GM18861 (cell line): ENCODE results near the gene SLC1A2.

Experiments used
- ATAC-seq: cut with Tn5 transposase; IDR thresholded peaks from one replicate; pipeline ENCODE4 v1.9.1; 2021; ENCODE audit not compliant: unreplicated experiment

SLC1A2 gene

DNA sequence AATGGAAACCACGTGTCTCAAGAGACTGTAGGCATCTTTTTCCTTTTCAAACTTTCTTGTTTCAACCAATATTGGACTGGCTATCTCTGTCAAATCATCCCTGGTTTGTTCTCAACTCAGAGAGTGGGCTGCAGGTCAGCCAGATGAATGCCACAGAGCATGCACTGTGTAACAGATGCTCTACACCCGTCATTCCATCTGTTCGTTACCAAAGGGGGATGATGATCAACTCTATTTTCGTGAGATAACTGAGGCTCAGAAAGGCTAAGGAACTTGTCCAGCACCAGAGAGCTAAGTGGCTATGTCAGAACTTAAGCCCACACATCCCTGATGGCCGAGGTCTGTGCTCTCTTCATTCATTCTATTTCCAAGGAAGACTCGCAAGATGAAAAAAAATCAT lies 42.1 kb downstream of the SLC1A2 start:
- ATAC-seq: no peak

DNA sequence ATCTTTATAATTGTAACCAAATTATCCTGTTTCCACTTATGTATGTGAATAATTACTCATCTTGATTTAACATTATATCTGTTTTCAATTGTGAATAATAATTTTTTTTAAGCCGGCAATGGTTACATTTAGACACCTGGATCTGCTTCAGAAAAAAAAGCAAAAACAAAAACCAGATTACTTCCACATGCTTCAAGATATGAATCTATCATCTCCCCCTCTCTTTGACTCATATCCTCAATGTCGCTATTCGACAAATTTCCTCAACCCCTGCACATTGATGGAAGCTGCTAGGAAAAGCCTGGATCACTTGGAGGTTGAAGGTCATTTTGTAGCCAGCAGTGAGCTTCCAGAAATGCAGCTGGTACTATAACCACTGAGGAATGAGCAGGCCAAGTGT lies 42.7 kb downstream of the SLC1A2 start:
- ATAC-seq: no peak

DNA sequence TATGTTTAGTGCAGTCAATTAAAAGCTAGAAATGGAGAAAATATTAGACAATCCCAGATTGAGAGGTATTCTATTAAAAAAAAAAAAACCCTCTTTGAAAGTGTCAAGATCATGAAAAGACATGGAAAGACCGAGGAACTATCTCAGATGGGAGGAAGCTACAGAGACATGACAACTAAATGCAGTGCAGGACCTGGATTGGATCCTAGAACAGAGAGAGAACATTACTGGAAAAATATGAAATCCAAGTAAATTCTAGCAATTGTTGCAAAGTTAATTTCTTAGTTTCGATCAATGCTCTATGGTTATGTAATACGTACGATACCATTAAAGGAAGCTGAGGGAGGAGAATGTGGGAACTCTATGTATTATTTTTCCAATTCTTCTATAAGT lies 43.2 kb downstream of the SLC1A2 start:
- no peak for ATAC-seq

DNA sequence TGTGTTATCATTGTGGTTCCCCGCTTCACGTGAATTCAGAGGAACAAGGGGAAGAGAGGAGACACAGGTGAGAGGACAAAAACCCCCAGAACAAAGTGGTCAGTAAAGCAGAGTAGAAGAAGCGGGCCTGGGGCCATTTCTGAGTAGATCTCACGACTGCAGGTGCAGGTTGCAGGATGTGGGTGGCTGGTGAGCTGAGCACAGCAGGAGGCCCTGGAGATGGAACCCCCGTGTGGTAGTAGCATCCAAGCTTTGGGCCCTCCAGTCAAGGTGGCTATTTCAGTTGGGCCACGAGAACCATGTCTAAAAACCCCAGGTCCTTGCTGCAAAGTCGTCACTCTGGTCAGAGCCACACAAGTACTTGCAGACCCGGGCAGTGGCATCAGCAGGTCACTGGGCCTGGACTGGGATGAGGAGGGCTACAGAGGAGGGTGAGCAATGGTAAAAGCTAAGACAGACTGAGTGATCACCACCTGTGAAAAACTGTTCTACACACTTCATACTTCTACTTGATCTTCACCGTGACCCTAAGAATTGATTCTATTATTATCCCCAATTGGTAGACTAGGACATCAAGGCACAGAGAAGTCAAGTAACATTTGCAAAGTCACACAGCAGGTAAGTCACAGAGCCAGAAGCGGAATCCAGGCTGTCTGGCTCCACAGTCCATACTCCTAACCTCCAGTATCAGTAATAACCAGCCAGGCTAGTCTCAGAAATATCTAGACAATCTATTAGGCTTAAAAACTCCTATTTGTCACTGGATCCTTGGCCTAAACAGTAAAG lies 43.8 kb downstream of the SLC1A2 start:
- ATAC-seq: no peak

DNA sequence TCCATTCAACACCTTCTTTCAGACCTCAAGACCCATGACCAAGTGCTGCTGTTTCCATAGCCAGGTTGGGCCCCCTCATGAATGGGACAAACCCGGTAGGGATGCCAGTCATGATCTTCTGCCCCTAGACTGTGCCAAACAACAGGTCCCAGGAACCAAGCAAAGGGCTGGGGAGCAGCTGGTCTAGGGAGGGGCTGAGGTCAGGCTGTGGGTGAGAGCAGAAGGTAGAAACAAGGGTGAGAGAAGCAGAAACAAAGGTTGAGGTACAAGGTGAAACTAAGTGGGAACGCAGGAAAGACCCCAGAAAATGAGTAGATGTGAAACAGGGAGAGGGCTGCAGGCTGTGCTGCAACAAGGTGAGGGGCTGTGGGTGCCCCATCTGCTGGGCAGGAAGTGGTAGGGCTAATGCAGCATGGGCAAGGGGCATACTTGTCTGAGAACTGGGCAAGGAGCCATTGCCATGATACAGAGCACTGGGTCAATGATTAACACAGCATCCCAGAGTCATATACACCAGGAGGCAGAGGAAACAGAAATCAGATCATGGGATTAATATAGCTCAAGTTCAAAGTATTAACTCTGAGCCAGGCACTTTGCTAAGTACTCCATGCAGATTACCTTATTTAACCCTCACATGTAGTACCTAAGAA lies 45.9 kb downstream of the SLC1A2 start:
- ATAC-seq: no peak

DNA sequence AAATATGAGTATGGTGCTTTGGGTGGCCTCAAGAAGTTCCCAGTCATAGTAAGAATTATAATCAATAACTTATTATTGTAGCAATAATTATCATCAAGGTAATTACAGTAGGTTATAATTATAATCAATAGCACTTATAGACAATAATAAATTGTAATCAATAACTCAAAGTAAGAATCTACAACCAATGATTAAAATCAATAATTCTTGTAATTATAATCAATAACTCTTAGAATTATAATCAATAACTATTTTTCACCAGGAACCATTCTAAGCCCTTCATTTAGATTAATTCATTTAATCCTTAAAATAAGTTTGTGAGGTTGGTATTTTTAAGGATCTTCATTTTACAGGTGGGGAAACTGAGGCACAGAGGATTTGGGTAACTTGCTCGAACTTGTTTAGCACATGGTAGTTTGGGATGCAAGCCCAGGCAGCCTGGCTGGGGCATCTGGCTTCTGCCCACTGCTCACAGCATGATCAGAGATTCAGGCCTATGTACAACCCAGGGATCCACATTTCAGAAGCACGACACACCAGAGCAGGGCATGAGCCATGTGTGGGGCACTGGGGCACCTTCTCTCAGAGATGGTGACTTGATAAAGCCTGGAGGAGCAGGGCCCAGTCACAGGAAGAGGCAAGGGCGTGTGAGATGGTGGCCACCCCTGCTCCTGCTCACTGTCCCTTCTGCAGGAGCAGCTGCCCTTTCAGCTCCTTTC lies 46.6 kb downstream of the SLC1A2 start:
- no peak for ATAC-seq

DNA sequence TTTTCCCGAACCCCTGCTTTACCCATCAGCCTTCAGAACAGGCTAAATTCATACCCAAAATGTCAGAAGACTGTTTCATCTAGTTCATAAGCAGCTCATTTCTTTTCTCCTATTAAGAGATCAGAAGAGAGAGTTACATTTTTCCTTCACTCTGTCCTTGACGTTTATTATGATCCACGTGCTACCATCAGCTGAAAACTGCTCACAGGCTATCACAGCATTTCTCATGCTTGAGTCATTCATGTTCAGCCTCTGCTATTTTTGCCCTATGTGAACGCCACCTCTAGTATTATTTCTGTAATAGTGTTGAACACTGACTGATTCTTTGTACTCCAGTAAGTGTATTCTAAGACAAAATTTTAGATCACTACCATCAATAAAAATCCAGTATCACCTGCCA lies 51.9 kb downstream of the SLC1A2 start:
- ATAC-seq: no peak

DNA sequence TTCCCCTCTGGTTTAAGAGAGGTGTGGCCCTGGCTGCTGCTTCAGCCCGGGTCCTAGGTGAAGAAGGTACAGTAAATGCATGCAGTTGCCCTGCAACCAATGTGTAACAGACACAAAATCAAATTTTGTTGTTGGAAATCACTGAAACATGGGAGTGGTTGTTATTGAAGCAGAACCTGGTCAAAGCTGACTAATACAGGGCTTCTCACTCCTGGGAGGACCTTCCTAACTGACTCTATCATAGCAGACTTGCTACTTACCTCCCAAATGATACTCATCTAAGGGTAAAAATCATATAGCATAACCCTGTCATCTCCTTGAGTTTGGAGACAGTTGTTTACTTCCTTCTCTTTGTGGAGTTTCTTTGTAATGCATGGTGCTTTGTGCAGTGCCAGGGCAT lies 52.6 kb downstream of the SLC1A2 start:
- ATAC-seq: no peak

DNA sequence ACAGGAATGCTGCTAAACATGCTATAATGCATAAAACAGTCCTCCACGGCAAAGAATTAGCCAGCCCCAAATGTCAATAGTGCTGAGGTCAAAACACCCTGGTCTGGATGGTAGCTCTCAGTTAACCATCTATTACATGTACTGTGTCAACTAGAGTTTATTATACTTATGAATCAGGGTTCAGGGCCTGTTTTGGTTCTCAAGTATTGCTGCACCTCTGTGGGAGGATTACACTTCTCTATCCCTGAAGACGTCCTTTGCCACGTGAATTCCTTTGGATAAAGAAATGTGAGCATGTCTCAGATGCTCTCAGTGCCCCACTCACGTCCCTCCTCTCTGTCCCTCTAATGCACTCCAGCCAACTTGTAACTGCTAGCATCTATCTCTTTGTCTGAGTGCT lies 53.4 kb downstream of the SLC1A2 start:
- ATAC-seq: no peak

DNA sequence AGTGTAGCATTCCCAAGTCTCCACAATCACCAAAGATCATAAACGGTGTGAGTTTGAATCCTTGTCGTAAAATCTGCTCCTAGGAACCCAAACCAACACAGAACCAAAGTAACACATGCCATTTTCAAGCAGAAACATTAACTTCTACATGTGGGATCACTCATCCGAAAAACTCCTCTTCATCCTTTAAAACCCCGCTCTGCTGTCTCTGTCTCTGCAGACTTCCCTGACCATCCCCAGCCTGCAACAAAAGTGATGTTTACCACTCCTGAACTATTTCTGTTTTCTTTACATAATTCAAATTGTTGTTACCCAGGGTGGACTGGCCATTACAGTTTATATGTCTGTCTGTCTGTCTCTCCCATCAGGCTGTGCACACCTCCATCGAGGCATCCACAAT lies 54.0 kb downstream of the SLC1A2 start:
- no peak for ATAC-seq

DNA sequence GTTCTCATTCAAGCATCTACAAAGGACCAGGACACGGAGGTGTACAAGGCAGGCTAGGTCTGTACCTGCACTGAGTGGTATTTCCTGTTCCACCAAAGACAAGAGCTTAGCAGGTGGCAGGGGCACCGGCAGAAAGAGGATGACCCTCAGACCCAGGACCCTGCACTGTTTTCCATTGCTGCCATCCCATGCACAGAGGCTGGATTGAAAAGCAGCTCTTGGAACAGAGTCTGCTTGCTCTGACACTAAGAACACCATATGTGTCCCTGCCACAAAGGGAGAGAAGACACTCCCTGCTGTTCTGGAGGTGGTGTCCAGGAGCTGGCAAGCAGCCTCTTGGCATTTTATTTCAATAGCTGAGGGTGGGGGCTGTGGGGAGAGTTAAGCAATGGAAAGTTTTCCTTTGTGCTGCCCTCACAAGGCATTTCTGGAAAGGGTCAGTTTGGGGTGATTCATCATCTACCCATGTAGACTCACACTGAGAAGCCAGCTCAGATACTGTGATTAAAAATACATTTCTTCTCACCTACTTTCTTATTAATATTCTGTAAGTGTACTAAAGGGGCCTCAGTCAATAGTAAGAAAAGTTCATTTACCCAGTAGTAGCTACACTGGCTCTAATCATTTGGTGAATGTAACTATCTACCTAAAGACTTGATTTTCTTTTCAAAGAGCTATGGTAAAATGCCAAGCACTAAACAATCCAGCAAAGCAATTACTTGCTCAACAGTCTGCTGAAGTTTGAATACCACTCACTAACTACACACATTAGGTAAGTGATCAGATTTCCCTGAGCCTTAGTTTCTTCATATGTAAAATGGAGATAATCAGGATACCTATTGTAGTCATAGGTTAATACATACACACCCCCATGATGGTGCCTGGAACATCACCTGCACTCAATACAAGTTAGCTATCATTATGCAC lies 55.2 kb downstream of the SLC1A2 start:
- ATAC-seq: no peak

DNA sequence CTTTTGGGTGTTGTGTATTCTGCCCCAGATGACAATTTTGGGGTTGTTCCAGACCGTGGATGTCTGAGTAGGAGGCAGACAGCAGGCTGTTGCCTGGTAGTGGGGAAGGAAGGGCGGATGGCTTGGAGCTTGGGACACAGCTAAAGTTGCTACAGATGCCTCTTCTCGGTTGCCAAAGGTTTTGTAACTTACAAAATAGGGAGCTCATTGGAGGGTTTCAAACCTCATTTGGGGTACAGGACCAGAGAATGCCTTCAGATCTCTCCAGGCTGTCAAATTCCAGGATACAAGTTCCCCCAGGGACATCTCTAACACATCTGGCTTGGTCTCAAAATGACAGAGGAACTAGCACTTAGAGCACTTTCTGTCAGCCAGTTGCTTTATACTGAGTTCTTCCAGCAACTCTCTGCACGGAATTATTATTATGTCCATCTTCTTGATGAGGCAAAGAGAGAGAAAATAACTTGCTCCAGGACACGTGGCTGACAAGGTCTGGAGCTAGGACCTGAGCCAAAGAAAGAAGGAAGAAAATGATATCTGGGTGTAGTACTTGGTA lies 56.0 kb downstream of the SLC1A2 start:
- no peak for ATAC-seq

DNA sequence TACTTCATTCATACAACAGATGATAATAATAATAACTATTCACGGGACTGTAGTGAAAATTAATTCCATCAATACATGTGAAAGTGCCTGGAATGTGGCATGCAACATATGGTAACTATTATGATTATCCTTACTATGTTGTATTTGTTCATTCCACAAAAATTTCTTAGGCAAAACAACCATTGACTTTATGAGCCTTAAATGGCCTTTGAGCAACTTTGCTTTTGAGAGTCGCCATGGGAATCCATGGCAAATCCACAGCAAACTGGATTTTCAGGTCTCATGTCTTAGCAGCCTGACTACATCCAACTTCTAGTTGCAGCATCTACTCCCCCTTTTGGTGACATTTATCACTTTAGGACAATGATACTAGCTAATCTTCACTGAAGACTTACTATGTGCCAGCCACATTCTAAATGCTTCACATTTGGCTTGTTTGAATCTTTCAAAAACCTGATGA lies 56.8 kb downstream of the SLC1A2 start:
- ATAC-seq: no peak

DNA sequence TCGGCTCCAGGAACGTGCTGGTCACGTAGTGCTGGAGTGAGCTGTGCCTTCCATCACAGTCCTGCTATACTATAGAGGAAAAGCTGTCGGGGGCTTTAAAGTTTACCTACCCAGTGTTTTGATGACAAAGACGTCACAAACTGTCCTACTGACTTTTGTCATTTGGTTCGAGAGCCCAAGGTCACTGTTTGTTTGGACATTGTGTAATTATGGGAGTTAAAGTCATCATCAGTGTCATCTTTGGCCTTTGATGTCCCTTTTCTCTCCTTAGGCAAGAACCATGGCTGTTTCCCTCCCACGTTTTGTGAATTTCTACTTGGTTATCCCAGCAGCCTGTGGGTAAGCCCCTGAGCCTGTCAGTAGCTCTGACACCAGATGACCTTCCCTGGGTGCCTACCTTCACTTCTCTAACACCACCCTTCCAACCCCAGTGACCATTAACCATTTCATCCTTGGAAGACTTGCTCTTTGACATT lies 59.3 kb downstream of the SLC1A2 start:
- no peak for ATAC-seq

DNA sequence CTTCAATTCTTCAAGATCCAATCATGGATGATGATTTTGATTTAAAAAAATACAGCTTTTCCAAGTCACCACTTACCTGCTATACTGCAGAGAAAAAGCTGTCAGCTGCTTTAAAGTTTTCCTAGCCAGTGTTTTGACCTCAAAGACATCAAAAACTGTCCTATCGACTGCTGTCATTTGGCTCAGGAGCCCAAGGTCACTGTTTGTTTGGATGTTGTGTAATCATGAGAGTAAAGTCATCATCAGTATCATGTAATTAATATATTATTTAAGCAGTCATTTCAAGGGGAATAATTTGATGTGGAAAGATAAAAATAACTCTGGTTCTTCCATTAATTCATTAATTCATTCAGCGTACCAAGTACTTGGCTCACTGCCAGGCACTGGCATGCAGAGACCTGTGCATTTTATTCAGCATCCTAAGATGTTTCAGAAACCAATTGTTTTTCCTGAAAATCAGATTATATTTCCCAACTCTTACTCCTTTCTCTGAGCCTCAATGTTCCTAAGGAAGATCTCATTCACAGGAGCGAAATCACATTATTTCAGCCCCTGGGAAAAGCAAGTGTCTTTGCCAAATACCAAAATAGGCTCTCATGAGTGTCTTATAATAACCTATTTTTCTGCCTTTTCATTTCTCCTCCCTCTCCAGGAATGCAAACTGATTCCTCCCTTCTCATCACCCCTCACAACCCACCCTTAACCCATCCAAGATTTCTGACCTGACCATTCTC lies 59.9 kb downstream of the SLC1A2 start:
- ATAC-seq: no peak

DNA sequence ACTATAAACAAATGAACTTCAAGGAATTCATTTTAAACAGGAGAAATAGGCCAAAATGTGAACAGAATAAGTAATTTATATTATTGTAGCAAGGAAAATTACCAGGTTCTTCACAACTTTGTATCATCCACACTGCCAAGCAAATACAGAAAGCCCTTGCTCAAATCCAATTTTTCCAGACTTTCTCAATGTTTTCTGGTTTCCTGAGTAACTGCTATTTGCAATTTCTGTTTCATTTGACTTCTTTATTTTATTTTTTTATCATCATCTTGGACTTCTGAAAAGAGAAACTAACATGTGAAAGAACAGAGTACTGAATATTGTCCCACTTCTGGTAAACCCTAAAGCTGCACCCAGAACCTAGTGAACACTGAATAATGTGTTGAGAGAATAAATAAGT lies 61.0 kb downstream of the SLC1A2 start:
- ATAC-seq: no peak

DNA sequence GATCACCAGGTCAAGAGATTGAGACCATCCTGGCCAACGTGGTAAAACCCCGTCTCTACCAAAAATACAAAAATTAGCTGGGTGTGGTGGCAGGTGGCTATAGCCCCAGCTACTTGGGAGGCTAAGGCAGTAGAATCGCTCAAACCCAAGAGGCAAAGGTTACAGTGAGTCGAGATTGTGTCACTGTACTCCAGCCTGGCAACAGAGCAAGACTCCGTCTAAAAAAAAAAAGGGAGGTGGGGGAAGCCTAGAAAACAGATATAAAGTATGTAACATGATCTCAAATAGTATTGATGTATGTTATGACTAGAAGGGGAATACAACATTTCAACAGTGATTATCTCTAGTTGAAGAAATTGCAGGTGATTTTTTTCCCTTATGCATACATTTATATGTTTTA lies 61.4 kb downstream of the SLC1A2 start:
- ATAC-seq: no peak

DNA sequence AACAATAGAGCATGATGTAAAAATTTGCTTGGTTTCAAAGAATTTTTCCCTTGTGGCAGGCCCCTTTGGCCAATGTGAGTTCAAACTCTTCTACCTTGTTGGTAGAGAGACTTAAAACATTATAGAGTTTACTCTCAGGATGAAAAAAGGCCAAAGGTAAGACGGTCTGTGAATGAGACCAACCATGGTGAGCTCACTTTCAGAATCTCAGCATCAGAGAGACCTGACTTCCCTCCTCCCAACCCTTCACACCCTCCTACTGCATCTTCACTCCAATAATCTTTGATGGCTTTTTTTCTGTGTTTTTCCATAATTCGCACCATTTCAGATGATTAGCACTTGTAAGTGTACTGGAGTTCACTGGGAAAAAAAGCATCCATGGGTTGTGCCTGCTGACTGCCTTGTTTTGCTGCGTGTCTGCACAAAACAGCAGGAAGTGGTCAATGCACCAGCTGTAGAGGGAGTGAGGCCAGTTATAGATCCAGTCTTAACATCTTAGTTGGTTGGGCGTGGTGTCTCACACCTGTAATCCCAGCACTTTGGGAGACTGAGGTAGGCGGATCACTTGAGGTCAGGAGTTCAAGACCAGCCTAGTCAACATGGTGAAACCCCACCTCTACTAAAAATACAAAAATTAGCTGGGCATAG lies 64.1 kb downstream of the SLC1A2 start:
- no peak for ATAC-seq

DNA sequence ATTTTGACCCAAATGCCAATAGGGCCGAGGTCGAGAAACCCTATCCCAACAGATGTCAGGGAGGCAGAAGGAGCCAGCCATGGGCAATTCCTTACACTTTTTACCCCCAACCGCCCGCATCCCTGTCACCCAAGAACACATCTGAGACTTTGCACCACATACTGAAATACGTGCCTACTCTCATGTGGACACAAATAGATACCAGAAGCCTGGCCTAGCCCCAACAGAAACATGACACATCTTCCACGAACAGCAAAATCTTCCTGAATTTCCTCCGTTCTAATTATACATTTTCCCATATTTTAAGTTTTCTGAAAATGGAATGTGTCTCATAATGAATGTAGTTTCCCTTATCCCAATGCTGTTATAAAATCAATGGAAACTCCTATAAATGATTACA lies 64.7 kb downstream of the SLC1A2 start:
- ATAC-seq: no peak
